ENCODE results near the gene MTMR4. TPM values are rescaled to one million over a fixed set of nuclear protein-coding genes. Genes with fewer than 3 reads are reported as not detected.

The MTMR4 gene
- polyA plus RNA-seq, 3 donors from 2014 or later, result 9.3 to 24.2 (median 20.5) TPM

DNA sequence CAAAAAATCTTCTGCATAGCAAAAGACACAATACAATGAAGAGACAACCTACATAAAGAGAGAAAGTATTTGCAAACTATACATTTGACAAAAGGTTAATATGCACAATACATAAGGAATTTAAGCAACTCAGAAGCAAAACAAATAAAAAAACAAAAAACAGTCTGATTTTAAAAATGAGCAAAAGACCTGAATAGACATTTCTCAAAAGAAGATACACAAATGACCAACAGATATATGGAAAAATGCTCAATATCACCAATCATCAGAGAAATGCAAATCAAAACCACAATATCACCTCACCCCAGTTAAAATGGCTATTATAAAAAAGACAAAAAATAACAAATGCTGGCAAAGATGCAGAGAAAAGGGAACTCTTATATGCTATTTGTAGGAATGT lies 58.9 kb downstream of the MTMR4 start:
- Mint-ChIP-seq H3K27me3 (ENCODE audit: low read depth in 3 of 3) (peaks cover 0 to 2% (median 0%) of the 10 kb centered on the region in 3 donors), H3K27ac (no peak overlapping the region), H3K9me3 (no peaks in the 10 kb centered on the region), H3K4me3 (no peak overlapping the region), H3K4me1 (no peaks in the 10 kb centered on the region), H3K36me3 (no peaks in the 10 kb centered on the region)
- no peak for DNase-seq

- H3K36me3 Mint-ChIP-seq, result no peaks in the 10 kb centered on the region
- H3K4me3 Mint-ChIP-seq, result no peak overlapping the region
- no peak overlapping the region for H3K27ac Mint-ChIP-seq
- H3K4me1 Mint-ChIP-seq, result no peaks in the 10 kb centered on the region
- peaks cover 0 to 2% (median 0%) of the 10 kb centered on the region in 3 donors for H3K27me3 Mint-ChIP-seq (ENCODE audit: low read depth in 3 of 3)
- no peak for DNase-seq
- no peaks in the 10 kb centered on the region for H3K9me3 Mint-ChIP-seq
These were observed 61.7 kb downstream of the MTMR4 start for GRCh38 chr17:58452738-58453137.

DNA sequence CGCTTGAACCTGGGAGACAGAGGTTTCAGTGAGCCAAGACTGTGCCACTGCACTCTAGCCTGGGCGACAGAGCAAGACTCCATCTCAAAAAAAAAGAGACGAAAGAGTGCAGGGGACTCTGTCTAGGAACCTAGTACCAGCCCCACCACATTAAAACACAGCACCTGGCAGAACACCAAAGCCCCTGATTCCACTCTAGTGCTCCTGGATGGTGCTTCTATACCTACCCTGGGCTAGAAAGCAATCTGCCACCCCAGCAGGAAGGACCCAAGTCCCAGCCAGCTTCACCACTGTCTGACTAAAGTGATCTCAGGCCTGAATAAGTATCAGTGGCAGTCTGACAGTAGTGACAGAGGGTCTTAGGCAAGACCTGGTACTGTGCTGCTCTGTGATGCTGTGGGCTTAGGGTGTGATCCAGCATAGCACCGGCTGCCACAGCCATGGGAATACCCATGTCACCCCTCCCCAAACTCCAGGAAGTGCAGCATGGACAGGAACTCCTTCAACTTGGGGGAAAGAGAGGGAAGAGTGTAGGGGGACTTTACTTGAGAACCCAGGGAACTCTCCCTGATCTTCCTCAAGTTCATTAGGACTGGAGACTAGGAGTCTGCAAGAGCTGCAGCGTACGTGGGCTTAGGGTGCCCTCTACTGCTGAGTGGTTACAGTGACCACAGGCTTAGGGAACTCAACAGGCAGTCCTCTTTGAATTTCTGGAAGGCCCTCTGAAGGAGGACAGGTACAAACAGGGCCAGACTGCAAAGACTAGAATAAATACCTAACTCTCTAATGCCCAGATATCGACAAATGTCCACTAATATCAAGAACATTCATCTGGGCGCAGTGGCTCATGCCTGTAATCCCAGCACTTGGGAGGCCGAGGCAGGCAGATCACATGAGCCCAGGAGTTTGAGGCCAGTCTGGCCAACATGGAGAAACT lies 67.1 kb downstream of the MTMR4 start:
- Mint-ChIP-seq H3K9me3 (no peaks in the 10 kb centered on the region), H3K27me3 (ENCODE audit: low read depth in 3 of 3) (peaks cover 0 to 2% (median 0%) of the 10 kb centered on the region in 3 donors), H3K4me3 (no peak overlapping the region), H3K4me1 (no peaks in the 10 kb centered on the region), H3K27ac (no peak overlapping the region), H3K36me3 (peaks cover 0 to 6% (median 0%) of the 10 kb centered on the region in 3 donors)
- peak; percentile 60 to 72 (median 67) for DNase-seq

DNA sequence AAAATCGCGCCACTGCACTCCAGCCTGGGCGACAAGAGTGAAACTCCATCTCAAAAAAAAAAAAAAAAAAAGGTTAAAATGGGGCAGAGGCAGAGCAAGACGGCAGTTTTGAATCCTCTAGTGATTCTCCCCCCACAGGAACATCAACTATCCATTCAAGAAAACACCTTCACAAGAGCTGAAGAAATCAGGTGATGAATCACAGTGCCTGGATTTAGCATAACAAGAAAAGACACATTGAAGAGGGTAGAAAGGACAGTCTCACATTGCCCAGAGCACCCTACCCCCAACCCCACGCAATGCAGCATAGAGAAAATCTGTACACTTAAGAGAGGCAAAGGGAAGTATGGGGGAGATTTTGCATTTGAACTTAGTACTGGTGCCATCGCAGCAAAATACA lies 68.4 kb downstream of the MTMR4 start:
- H3K4me3 Mint-ChIP-seq, result no peak overlapping the region
- peaks cover 0 to 6% (median 0%) of the 10 kb centered on the region in 3 donors for H3K36me3 Mint-ChIP-seq
- no peaks in the 10 kb centered on the region for H3K9me3 Mint-ChIP-seq
- DNase-seq, result no peak
- H3K27me3 Mint-ChIP-seq (ENCODE audit: low read depth in 3 of 3), result peaks cover 0 to 2% (median 0%) of the 10 kb centered on the region in 3 donors
- H3K4me1 Mint-ChIP-seq, result no peaks in the 10 kb centered on the region
- peak overlapping the region in 1 of 6 donors; percentile 9 for H3K27ac Mint-ChIP-seq

Other genes with a start within 250 kb of the MTMR4 start
- gene MPO, start 233.7 kb downstream of the MTMR4 start, polyA plus RNA-seq, result not detected
- 10 to 100 TPM in 1 of 3 donors, 1 to 10 TPM in 2; 7.1 to 32.1 (median 8.4) TPM for gene TSPOAP1, start 185.8 kb downstream of the MTMR4 start, polyA plus RNA-seq
- 100 to 1,000 TPM; 133 to 170 (median 136) TPM for gene SUPT4H1, start 162.4 kb downstream of the MTMR4 start, polyA plus RNA-seq
- gene RNF43, start 97.1 kb downstream of the MTMR4 start, polyA plus RNA-seq, result 1 to 10 TPM in 2 of 3 donors, under 1 TPM in 1; 0.58 to 2.1 (median 1.3) TPM
- gene HSF5, start 26.2 kb downstream of the MTMR4 start, polyA plus RNA-seq, result under 1 TPM in 1 of 3 donors, not detected in 2; 0.16 TPM
- gene TEX14, start 177.4 kb upstream of the MTMR4 start, polyA plus RNA-seq, result not detected
- 10 to 100 TPM; 25.3 to 78.8 (median 44.0) TPM for gene RAD51C, start 178.0 kb upstream of the MTMR4 start, polyA plus RNA-seq
- not detected for gene PPM1E, start 241.2 kb upstream of the MTMR4 start, polyA plus RNA-seq